OCI-LY1 (cell line): Measurements from ENCODE around the gene IDH3A.

Source experiments
- CTCF ChIP-seq: fragments of 200-600 bp; sonication (generic), shearing (Covaris generic); IDR thresholded peaks from 2 replicates; pipeline ENCODE4 v1.5.1; 2017; ENCODE audit warnings: mild to moderate bottlenecking, antibody characterized with exemption, low read length, moderate library complexity, mixed read lengths
- EZH2 ChIP-seq: fragments of 200-600 bp; sonication (generic), shearing (Covaris generic); IDR thresholded peaks from 2 replicates; pipeline ENCODE4 v1.8.0; 2017; ENCODE audit warnings: borderline replicate concordance, mixed run types, mild to moderate bottlenecking, antibody characterized with exemption, low read length, moderate library complexity, mixed read lengths

- TF ChIP-seq CTCF (no peak), EZH2 (no peak)
These were observed 57.4 kb downstream of the IDH3A start for GRCh38 chr15:78206326-78207109.
